AML-193 (cell line): ENCODE measurements around the gene ALPK1.
"Not testable (repeated sequence)": the region's sequence is repeated elsewhere in the genome, so short reads cannot be mapped to it uniquely, and the experiment has no call there.

ENCODE experiments used
- DNase-seq, 2 experiments: peaks; one replicate each; lab custom pipeline; 2025; lab: John Stamatoyannopoulos, UW

Gene ALPK1

GRCh38 chr4:112379306-112379705, 82.1 kb downstream of the ALPK1 start:
- no peak for DNase-seq

- DNase-seq, result no peak
These were observed 85.0 kb downstream of the ALPK1 start for GRCh38 chr4:112381996-112382692.

DNA sequence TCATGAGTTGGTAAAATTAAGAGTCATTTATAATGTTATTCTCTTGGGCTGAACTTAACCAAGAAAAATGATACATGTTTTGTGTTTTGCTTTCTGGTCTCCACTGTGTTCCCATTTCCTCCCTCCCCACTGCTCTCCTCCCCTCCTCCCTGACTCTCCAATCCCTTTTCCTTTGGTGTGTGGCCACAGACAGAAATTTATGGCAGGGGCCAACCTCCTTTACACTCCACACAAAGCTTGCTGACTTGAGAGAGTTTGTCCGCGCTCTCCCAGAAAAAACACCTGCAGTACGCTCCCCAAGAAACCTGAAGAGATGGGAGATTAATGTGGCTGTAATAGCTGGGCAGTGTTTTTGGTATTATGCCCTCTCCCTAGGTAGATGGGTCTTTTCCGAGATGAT, 88.9 kb downstream of the ALPK1 start:
- no peak for DNase-seq

GRCh38 chr4:112402098-112402497, 104.9 kb downstream of the ALPK1 start:
- no peak for DNase-seq

- no peak for DNase-seq
These were observed 106.2 kb downstream of the ALPK1 start for GRCh38 chr4:112403101-112403945.

- no peak for DNase-seq
These were observed 113.2 kb downstream of the ALPK1 start for GRCh38 chr4:112410364-112410763.

DNA sequence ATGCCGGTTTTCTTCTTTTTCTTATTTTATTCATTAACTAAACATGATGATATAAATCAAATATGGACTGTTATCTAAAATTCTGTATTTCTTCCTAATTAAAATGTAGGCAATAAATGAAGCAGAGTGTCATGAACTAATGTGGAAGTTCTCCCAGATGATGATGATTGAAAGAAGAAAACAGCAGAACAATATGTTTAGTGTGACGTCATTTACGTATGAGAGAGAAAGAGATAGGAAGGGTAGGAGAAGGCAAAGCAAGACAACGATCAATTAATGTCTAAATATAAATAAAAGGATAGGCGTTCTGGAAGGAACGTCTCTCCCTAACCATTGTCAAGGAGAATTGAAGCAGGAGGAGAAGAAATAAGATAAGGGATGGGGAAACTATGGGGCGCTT, 113.6 kb downstream of the ALPK1 start:
- DNase-seq, result no peak

GRCh38 chr4:112411781-112412550, 114.8 kb downstream of the ALPK1 start:
- no peak for DNase-seq

DNA sequence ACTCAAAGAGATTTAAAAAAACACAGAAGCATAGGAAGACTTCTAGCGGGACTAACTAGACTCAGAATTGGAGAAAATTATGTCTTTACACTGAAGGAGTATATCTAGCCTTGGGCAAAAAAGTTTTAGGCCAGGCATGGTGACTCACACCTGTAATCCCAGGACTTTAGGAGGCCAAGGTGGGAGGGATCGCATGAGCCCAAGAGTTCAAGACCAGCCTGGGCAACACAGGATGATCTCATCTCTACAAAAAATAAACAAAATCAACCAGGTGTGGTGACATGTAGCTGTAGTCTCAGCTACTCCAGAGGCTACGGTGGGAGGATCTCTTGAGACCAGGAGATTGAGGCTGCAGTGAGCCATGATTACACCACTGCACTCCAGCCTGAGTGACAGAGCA, 119.3 kb downstream of the ALPK1 start:
- DNase-seq, result no peak

GRCh38 chr4:112418092-112418491, 120.9 kb downstream of the ALPK1 start:
- no peak for DNase-seq

DNA sequence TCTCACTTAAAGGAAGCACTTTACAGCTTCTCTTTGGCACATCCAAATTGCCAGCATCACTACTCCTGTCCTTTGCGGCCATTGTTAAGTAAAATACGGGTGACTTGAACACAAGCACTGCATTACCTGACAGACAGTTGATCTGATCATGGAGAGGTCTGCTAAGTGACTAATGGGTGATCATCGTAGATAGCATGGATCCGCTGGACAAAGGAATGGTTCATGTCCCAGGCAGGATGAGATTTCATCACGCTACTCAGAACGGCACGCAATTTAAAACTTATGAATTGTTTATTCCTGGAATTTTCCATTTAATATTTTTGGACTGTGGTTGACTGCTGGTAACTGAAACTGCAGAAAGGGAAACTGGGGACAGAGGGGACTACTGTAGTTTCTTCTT, 124.7 kb downstream of the ALPK1 start:
- no peak for DNase-seq

- no peak for DNase-seq
These were observed 125.5 kb downstream of the ALPK1 start for GRCh38 chr4:112422644-112423043.

DNA sequence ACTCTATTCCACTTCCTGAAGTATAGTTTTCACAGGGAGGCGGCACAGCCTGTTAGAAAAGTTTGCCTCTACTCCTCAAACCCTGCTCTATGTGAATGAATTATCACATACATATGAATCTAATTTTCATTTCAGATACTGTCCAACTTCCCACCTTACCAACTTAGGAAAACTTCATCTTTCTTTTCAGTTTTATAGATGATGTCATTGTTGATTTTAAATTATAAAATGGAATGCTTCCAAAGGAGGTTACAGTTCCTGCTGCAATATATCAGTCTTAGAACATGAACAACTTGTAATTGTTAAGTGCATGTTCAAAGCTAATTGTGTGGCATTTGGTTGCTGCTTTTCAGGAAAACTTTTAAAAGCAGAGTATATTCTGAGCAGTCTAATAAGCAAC, 126.4 kb downstream of the ALPK1 start:
- no peak for DNase-seq

DNA sequence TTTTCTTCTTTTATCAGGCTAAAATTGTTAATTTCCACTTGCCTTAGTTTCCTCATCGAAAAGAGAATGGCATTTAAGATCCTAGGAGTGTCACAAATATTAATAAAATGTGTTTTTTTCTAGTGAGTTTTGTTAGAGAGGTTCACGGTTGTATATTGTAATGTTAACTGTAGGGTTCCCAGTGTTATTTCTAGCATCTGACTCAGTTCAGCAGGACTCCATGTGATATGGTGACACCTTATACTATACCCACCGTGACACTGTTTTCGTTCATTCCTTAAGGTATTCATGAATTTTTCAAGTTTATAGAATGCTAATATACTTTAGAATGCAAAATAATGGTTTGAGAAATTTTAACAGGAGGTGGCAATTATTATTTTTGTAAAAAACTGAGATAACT, 128.7 kb downstream of the ALPK1 start:
- DNase-seq, result no peak

- DNase-seq, result no peak
These were observed 129.2 kb downstream of the ALPK1 start for GRCh38 chr4:112426416-112426815.

DNA sequence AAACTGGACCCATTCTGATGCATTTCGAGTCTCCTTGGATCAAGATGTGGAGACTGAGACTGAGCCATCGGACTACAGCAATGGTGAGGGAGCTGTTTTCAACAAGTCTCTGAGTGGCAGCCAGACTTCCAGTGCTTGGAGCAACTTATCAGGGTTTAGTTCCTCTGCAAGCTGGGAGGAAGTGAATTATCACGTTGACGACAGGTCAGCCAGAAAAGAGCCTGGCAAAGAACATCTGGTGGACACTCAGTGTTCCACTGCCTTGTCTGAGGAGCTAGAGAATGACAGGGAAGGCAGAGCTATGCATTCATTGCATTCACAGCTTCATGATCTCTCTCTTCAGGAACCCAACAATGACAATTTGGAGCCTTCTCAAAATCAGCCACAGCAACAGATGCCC, 134.0 kb downstream of the ALPK1 start:
- DNase-seq, result no peak

DNA sequence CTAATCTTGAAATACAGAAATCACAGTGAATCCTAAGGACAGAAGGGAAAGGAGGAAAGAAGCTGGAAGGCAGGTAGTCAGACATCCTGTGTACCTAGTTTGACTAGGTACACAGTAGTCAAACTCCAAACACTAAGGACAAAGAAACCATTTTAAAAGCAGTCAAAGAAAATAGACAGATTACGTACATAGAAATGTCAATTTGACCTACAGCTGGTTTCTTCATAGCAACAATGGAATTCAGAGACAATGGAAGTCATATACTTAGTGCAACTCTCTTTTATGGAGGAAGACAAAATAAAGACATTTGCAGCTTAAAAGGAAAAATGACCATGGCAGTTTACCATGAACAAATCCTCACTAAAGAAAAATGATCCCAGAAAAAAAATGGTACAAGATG, 139.8 kb downstream of the ALPK1 start:
- DNase-seq, result no peak

DNA sequence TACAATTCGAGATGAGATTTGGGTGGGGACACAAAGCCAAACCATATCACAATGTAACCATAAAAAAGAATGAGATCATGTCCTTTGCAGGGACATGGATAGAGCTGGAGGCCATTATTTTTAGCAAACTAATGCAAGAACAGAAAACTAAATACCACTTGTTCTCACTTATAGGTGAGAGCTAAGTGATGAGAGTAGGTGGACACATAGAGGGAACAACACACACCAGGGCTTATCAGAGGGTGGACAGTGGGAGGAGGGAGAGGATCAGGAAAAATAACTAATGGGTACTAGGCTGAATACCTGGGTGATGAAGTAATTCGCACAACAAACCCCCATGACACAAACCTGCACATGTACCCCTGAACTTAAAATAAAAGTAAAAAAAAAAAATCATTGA, 145.1 kb downstream of the ALPK1 start:
- not testable (repeated sequence) for DNase-seq

GRCh38 chr4:112448306-112449132, 151.3 kb downstream of the ALPK1 start:
- no peak for DNase-seq

DNA sequence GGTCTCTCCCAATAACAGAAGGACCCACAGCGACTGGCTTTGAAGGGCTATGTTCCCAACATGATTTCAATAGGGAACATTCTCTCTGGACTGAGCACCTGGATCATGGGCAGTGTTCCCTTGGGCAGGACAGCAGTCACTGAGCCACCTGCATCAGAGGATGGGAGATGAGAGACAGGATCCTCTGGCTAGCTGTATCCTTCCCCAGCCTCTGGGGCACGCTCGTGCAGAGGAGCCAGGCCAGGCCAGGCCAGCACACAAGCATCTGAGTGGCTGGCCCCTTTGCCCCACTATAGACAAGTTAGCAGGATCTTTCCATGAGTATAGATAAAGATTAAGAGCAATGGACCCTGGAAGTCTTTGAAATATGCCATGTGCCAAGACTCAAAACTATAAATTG, 152.5 kb downstream of the ALPK1 start:
- no peak for DNase-seq

DNA sequence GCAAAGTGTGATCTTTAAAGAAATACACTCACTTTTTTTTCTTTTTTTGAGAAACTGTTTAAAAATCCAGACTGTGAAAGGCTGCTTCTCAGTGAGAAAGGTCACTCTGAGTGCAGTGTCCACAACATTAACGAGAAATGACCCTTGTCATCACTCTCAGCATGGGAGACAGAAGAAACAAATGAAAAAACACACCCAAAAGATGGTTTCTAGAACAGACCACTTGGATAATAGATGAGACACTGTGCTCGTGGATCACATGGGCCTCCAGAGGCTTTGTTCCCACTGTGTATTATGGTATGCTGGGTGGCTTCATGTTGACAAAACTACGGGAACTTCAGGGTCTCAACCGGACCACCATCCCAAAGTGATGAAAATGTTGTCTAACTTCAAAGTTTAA, 153.9 kb downstream of the ALPK1 start:
- DNase-seq, result no peak

DNA sequence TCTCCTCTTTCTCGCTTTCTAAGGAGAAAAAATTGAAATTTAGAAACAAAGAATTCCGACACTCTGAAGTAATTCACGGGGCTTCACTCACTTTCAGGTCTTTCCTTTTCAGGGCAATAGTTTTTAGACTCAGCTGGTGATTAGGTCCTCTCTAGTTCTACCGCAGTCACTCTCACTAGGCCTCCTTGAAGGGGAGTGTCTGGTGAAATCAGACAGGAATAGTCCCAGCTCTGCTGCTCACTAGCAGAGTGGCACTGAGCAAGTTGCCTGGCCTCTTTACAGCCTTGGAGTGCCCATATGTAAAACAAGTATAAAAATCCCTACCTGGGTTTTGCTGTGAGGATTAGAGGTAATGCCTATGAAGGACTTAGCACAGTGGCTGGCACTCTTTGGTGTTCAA, 154.7 kb downstream of the ALPK1 start:
- DNase-seq, result no peak
